Sciatic nerve (tissue), 2 donors: ENCODE data around the gene PEX16. TPM values are rescaled to one million over a fixed set of nuclear protein-coding genes. Genes with fewer than 3 reads are reported as not detected.
"Not testable (repeated sequence)": the region's sequence is repeated elsewhere in the genome, so short reads cannot be mapped to it uniquely, and the experiment has no call there.

Experiments
- ATAC-seq: fragments of 200-7000 bp; cut with Tn5 transposase; one replicate; pipeline ENCODE4 v1.9.1; 2020; ENCODE audit warnings: mild to moderate bottlenecking, moderate library complexity
- DNase-seq: peaks from one replicate; pipeline ENCODE4 v3.0.0-alpha.2; 2020; ENCODE audit warnings: low spot score
- intact Hi-C: fragments of 100-400 bp; cut with DNase I; formaldehyde crosslinking; loops from one replicate; pipeline ENCODE4 v1.14.2; 2022
- total RNA-seq: library from RNA; stranded (reverse); fragmentation: NEBNext Ultra II Directional; extraction: Animal tissue kit (Norgen Biotek cat#: 25700); gene quantifications from one replicate; pipeline ENCODE4 v1.2.1, GENCODE V29; 2021
- donor health status: DM: no; HTN: no; CAD: no.
- donor health status: DM: no; HTN: no; CAD: no.

Gene PEX16
- total RNA-seq, 1 donor from 2014 or later, result 19.0 TPM

DNA sequence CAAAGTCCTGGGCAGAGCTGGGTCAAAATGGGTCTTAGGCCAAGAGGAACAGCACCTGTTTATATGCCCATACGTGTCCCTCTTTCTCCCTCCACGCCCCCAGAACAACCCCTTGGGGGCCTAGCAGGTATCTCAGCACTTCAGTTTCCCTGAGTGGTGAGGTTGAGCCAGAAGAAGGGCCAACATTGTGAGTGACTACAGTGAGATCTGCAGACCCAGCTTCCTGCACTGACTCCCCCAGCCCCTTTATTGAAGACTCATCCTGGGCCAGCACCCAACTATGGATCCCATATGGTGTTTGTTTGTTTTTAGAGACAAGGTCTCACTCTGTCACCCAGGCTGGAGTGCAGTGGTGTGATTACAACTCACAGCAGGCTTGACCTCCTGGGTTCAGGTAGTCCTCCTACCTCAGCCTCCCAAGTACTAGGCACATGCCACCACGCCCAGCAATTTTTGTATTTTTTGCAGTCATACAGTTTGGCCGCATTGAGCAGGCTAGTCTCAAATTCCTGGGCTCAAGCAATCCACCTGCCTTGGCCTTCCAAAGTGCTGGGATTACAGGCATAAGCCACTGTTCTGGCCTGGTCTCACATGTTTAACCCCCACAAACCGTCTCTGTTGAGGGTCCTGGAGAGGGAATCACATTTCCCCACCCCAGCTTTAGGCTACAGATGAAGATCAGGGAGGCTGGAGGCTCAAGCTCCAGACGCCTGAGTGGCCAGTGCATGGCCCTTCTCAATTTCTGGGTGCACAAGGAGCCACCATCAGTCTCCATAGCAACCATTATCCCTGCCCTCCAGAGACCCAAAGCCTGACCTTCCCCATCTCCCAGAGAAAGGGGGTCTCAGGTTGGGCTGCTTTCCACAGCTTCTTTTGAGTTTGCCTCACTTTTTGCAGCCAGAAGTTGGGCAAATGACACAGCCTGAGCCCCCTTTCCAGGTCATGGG lies 3.1 kb upstream of the PEX16 start:
- ATAC-seq (no peak), DNase-seq (peak; percentile 38)
- intact Hi-C loops, result no loop called here

DNA sequence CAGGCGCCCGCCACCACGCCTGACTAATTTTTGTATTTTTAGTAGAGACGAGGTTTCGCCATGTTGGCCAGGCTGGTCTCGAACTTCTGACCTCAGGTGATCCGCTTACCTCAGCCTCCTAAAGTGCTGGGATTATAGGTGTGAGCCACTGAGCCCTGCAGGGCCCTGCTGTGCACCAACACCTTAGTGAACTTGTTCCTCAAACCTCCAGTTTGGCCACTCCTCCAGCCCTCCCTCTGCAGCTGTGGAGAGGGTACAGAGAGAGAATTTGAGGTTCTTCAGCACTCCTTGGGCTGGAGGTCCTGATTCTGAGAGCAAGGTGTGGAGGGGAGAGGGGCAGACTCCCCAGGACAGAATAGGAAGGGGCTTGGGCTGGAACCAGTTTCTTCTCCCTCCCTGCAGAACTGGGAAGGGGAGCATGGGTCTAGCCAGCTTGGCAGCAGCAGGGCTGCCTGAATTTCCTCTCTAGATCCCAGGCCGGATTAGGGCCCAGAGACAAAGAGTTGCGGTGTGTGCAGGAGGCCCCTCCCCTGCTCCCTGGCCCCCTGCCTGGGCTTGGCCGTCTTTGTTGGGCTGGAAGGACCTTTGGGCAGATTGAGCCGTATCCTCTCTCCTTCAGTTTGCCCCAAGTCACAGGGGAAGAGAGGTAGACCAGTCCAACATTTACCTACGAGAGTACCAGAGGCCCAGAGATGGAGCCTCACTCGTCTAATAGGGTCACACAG lies 2.3 kb upstream of the PEX16 start:
- DNase-seq (no peak), ATAC-seq (no peak)
- intact Hi-C loops, result no loop called here

DNA sequence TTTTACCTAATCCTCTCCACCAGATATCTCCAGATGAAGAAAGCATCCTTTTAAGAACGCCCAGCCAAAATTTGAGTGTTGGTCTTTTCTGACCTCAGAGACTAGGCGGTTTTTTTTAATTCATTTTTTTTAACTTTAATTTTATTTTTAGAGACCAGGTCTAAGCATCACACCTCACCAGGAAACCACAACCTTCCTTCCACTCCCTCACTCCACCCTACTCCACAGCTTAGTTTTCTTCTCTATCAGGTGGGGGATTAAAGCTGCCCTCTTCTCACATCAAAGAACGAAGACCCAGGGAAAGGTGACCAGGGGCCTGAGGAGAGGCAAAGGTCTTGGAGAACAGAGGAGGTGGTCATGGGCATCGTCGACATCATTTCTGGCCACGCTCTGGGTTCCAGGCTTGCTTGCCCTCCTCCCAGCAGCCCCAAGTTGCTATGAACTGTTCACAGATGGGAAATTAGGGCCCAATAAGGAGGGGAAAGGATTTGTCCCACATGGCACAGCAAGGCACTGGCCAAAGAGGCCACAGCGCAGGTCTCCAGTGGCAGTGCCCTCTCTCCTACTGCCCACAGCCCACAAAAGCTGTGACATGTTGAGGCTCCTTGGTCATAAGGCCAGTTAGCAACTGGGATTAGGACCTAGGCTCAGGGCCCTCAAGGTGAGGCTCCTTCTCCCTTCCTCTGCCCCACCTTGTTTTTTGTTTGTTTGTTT lies 1.4 kb upstream of the PEX16 start:
- intact Hi-C loops, result no loop called here
- no peak for ATAC-seq
- DNase-seq, result no peak

DNA sequence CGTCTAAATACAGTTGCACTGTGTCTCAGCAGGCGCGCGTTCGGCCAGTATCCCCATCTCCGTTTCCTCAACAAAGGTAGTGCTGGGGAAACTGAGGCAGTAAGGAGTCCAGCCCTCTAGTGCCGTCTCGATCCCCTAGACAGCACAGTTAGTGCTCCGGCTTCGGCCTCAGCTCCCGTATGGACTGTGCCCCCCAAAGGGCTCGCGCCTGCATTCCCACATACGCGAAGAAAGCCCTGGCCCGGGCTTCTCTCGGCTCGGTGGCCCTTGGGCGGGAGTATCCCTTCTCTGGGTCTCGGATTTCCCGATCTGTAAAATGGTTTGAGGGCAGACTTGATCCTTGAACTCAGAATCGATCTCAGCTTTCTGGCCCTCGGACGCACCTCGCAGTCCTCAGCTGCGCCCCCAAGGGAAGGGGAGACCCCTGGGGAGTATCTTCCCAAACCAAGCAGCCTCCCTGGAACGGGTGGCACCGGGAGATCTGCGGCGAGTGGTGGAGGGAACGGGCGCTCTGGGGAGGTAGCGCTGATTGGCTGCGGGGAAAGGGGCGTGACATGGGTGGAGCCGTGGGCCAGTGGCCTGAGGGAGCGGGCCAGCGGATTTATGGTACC lies 759 bp upstream of the PEX16 start:
- intact Hi-C loops, result no loop called here
- ATAC-seq, result peak; percentile 85
- peak; percentile 89 for DNase-seq

DNA sequence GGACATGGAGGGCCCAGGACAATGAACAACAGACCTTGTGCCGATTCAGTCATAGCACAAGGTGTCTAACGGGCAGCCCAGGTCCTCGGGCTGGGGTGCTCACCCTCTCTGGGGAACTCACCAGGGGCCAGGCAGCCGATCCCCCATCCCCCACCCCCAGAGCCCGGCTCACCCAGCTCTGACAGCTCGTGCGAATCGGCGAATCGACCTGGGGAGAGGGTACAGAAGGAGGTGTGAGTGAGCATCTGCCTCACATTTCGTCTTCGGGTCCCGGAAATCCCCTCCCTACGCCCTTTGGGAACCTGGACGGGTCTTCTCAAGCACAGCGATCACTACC lies 423 bp downstream of the PEX16 start:
- DNase-seq, result no peak
- ATAC-seq, result no peak
- intact Hi-C loops, result no loop called here

DNA sequence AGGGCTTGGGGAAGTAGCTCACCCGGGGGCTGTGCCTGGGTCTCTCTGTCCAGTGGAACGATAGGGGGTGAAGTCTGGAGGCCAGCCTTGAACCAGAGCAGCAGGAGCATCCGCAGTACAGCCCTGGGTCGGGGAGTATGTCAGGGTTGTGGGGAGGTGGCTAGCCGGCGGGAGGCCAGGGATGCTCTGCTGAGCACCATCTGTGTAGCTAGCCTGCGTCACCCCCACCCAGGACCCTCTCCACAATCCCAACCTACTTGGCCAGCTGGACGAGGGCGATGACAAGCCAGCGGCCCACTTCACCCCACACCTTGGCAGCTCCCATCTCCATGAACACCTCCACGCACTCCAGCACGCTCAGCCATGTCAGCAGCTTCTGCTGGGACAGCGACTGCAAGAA lies 2.2 kb downstream of the PEX16 start:
- intact Hi-C loops, result no loop called here
- ATAC-seq, result no peak
- DNase-seq, result no peak

DNA sequence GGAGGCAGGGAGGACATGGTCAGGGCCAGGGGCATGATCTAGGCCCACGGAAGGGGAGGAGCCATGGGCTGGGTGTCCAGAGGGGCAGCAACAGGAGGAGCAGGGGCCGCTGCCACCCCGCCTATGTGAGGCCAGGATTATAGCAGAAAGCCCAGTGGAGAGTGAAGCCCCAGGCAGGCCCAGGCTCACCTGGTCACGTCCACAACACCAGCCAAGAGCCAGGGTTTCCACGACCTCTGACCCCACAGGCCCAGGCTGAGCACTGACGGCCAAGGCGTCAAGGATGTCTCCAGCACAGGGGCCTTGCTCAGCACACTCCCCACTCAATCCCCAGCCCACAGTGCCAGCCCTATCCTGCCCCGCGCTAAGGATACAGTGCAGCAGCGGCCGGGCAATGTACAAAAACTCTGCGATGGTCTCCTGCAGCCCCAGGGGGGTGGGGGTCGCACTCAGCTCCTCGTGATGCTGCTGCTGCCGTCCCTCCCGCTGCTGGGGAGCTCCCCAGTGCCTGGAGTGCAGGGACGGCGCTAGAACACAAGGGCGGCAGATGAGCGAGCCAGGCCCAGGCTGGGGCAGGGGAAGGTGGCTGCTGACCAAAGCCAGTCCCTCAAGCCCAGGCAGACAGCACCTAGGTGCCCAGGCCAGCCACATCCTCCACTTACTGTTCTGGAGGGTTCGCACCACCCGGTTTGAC lies 3.6 kb downstream of the PEX16 start:
- DNase-seq, result no peak
- intact Hi-C loops, result no loop called here
- no peak for ATAC-seq

DNA sequence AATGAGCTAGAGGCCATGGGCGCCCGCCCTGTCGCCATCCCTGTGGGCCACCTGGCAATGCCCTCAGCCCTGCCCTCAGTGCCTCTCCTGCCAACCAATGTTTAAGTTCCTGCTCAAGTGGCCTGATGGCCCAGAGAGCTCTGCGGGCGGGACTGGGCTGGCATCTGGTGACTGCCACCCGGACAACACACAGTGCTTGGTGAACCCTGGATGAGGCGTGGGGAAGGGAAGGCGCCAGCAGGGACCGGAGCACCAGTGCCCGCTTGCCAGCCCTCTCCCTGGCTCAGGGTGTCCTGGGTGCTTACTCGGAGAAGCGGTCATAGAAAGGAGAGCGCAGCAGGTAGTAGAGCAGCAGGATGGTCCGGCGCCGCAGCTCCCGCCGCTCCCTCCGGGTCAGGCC lies 4.2 kb downstream of the PEX16 start:
- intact Hi-C loops, result no loop called here
- ATAC-seq (no peak), DNase-seq (no peak)

DNA sequence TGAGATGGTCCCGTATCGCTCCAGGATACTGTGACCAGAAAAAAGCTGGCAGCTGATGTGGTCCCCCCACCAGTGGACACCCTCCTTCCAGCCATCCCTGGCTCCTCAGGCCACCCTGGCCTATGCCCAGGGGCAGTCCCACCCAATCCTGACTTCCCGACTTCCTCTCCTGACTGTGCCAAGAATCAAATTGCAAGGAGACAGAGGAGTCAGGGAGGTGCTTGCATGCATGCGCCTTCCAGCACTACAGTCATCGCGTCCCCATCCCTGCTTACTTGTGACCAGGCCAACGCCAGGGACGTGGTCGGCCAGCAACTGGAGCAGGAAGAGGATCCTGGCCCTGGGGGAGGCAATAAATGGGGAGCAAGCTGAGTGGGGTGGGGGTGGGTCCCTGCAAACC lies 7.1 kb downstream of the PEX16 start:
- ATAC-seq (no peak), DNase-seq (no peak)
- intact Hi-C loops, result no loop called here

DNA sequence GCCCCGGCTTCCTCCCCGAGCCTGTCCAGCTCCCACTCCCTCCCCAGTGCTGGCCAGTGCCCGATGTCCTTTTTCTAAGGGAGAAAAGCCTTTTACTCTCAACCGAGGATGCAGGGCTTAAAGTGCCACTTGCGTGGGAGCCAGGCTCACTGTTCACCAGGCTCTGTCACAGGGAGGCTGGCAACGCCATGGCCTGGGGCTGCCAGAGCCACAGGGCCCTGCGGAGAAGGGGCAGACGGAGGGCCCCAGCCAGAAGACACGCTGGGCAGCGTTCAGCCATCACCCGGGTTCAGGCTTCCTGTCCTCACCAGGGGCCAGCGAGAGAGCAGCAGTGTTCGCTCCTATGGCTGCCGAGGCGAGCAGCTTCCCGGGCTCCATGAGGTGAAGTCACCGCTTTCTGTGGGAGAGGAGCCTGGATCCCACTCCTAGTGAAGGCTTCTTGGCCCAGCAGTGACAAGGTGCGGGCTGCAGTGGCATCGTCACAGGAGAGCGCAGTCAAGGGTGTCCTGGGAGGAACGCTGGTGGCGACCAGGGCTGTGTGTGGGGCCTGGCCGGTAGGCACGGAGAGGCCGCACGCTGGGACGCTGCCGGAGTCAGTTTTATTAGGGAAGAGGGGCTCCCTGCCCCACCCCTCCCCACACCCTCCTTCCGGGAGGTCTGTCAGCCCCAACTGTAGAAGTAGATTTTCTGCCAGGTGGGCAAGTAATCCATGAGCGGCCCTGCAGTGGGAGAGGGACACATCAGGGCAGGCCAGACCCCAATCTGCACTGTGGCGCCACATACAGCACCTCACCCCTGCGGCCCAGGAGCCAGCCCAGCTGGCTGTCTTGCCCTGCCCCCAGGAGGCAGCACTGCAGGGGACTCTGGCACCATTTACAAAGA lies 7.8 kb downstream of the PEX16 start:
- DNase-seq (no peak), ATAC-seq (no peak)
- intact Hi-C loops, result no loop called here

DNA sequence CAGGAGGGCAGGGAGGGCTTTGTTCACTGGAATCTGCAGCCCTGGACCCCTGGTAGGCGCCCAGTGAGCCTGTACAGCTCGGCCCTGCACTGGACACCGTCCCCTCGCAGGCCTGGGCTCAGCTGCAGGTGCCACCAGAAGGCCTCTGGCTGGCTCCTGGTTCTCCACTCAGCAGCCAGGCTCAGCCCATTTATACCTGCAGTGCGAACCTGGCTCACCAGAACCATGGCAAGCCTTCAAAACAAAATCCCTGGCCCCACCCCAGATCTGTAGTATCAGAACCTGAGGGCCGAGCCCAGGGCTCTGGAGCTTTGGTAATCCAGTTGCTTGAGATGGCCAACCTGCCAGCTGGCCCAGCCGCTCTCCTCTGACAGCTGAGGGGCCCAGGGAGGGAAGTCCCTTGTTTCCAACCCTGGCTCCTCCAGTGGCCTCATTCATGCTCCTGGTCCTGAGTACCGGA lies 9.7 kb downstream of the PEX16 start:
- no peak for ATAC-seq
- intact Hi-C loops, result no loop called here
- no peak for DNase-seq

DNA sequence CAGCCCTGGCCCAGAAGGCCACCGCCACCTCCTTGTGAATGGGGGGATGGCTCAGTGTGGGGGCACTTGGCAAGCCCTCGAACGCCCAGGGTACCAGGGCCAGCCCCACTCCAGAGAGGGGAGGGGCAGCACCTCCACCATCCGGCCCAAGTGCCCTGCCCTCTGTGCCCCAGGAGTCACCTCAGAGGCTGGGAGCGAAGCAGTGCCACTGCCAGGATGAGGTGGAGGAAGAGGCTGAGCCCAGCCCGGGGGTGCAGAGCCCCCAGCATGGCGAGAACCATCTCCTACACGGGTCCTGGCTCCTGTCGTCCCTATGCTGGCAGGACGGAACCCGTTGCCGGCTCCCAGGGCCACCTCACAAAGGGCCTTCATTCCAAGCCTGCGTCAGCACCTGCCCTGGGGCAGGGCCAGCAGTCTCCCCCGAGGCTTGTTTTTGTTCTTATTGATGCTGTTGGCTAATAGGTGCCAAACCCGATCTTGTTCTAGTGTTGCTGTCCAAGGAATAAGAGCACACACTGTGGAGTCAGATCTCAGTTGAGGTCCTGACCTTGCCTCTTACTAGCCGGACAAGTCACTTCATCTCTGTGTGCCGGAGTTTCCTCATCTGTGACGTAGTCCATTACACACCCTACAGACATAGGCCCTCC lies 10.6 kb downstream of the PEX16 start, which contains the start of gene FREY1:
Gene FREY1, minus strand, starts transcription at position 307 of the 647 bp plus-strand sequence. Its CDS starts 26 bp downstream, at position 281.
- intact Hi-C loops, result no loop called here
- DNase-seq, result no peak
- peak; percentile 1 for ATAC-seq

DNA sequence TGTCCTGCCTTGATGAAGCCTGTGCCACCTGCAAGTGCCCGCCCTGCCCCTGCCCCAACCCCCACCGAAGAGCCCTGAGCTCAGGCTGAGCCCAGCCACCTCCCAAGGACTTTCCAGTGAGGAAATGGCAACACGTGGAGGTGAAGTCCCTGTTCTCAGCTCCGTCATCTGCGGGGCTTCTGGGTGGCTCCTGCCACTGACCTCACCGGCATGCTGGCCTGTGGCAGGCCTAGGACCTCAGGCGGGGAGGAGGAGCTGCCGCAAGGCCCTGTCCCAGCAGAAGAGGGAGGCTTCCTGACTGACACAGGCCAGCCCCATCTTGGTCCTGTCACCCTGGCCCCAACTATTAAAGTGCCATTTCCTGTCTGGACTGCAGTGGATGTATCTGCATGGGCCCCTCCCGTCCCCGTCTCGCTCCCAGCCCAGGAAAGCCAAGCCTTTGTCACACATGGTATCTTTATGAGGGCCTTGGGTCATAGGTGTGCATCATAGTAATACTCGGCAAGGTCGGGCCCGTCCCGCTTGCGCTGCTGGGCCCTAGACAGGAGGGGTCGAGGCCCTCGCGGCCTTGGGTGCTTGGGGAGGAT lies 11.5 kb downstream of the PEX16 start:
- ATAC-seq (no peak), DNase-seq (no peak)
- intact Hi-C loops, result no loop called here

DNA sequence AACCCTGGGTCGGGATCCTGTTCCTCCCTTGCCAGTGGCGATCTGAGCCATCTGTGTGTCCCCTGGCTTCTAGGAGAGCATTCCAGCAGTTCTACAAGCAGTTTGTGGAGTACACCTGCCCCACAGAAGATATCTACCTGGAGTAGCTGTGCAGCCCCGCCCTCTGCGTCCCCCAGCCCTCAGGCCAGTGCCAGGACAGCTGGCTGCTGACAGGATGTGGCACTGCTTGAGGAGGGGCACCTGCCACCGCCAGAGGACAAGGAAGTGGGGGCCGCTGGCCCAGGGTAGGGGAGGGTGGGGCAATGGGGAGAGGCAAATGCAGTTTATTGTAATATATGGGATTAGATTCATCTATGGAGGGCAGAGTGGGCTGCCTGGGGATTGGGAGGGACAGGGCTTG lies 12.1 kb downstream of the PEX16 start:
- ATAC-seq, DNase-seq, intact Hi-C loops: not testable (repeated sequence)

DNA sequence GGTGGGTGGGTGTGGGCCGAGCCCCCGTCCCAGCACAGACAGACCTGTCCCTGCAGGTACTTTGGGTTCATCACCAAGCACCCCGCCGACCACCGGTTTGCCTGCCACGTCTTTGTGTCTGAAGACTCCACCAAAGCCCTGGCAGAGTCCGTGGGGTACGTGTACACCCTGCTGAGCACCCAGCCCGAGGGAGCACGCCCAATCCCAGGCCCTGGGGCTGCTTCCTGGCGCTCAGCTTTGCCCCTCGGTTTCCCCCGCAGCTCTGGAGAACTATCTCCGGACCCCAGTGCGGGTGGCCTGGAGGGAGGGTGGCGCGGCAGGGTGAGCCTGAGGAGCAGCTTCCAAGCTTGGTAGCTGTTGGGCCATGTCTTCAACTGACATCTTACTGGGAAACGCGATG lies 12.6 kb downstream of the PEX16 start:
- ATAC-seq (no peak), DNase-seq (no peak)
- intact Hi-C loops, result no loop called here

DNA sequence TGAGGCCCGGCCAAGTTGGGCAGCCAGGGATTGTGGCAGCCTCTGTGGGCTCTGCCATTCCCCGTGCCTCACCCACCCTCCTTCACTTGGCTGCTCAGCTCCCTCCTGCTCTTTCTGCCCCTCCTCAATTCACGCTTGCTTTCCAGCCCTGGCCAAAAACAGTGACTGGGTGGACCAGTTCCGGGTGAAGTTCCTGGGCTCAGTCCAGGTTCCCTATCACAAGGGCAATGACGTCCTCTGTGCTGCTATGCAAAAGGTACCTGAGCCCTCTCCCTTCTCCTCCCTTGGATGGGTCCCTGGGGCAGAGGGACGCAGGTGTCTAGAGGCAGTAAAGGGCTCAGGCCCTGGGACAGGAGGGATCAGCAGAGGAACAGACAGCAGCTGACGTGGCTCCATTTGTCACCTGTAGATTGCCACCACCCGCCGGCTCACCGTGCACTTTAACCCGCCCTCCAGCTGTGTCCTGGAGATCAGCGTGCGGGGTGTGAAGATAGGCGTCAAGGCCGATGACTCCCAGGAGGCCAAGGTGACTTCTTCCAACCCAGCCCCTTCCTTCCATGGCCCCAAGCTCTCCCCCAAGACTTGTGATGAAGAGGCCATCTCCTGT lies 13.3 kb downstream of the PEX16 start:
- ATAC-seq, result no peak
- no peak for DNase-seq
- intact Hi-C loops, result no loop called here
